ENCODE data around the gene CREB5.

- TF ChIP-seq CTCF (conservative IDR thresholded peaks at IDR 0.05) (no peak), EZH2 (IDR thresholded peaks at IDR 0.05; ENCODE audit: low read depth) (no peak)
Measured at GRCh38 chr7:28505867-28506266, 93.5 kb downstream of the CREB5 start.
